ENCODE data around the gene OGDH.
"Not testable (repeated sequence)": the region's sequence is repeated elsewhere in the genome, so short reads cannot be mapped to it uniquely, and the experiment has no call there.

Gene OGDH

GRCh38 chr7:44580945-44581878 lies 25.2 kb upstream of the OGDH start:
- no peak for FAIRE-seq

- peak; percentile 30 for FAIRE-seq
These were observed 24.4 kb upstream of the OGDH start, which contains the start of gene TMED4 for GRCh38 chr7:44581879-44582603. TSS of gene TMED4 (minus strand) at chr7:44582231. CDS start at chr7:44582206, 25 bp downstream.

GRCh38 chr7:44583146-44583865 lies 23.1 kb upstream of the OGDH start:
- no peak for FAIRE-seq

GRCh38 chr7:44587843-44588711 lies 18.4 kb upstream of the OGDH start:
- peak; percentile 27 for FAIRE-seq

GRCh38 chr7:44590910-44591309 lies 15.5 kb upstream of the OGDH start:
- FAIRE-seq = no peak

- no peak for FAIRE-seq
These were observed 10.3 kb upstream of the OGDH start for GRCh38 chr7:44595934-44596635.

- not testable (repeated sequence) for FAIRE-seq
These were observed 9.2 kb upstream of the OGDH start for GRCh38 chr7:44597181-44597580.

GRCh38 chr7:44599222-44599621 lies 7.2 kb upstream of the OGDH start:
- no peak for FAIRE-seq

- FAIRE-seq = no peak
These were observed 3.9 kb upstream of the OGDH start for GRCh38 chr7:44602576-44602910.

GRCh38 chr7:44603193-44603592 lies 3.2 kb upstream of the OGDH start:
- FAIRE-seq = no peak

- FAIRE-seq = no peak
These were observed 1.5 kb upstream of the OGDH start for GRCh38 chr7:44604941-44605340.

GRCh38 chr7:44607141-44608068 lies 978 bp downstream of the OGDH start:
- no peak for FAIRE-seq

- no peak for FAIRE-seq
These were observed 2.7 kb downstream of the OGDH start for GRCh38 chr7:44608916-44609648.

GRCh38 chr7:44609829-44610228 lies 3.4 kb downstream of the OGDH start:
- no peak for FAIRE-seq

GRCh38 chr7:44615149-44615611 lies 8.8 kb downstream of the OGDH start:
- FAIRE-seq = no peak

GRCh38 chr7:44615793-44616192 lies 9.4 kb downstream of the OGDH start:
- FAIRE-seq = no peak

GRCh38 chr7:44616545-44616944 lies 10.1 kb downstream of the OGDH start:
- FAIRE-seq = no peak

GRCh38 chr7:44617225-44617890 lies 10.9 kb downstream of the OGDH start:
- no peak for FAIRE-seq

GRCh38 chr7:44618045-44618444 lies 11.6 kb downstream of the OGDH start:
- no peak for FAIRE-seq
